Neural crest cell (in vitro differentiated cells): ENCODE data around the gene PDZRN4. TPM values are rescaled to one million over a fixed set of nuclear protein-coding genes. Genes with fewer than 3 reads are reported as not detected.

Experiments used
- DNase-seq: peaks from one replicate; pipeline ENCODE4 v3.0.0; 2021; ENCODE audit warnings: low read depth, mixed read lengths, low spot score
- H3K27ac Mint-ChIP-seq: one replicate; pipeline ENCODE4 v1.8.0; 2021; ENCODE audit warnings: mild to moderate bottlenecking, mixed read lengths; ENCODE audit not compliant: unreplicated experiment
- H3K27me3 Mint-ChIP-seq: 2 replicates; pipeline ENCODE4 v1.8.0; 2021; ENCODE audit warnings: low read depth, mild to moderate bottlenecking, mixed read lengths
- H3K36me3 Mint-ChIP-seq: 2 replicates; pipeline ENCODE4 v1.8.0; 2021; ENCODE audit warnings: low read depth, mild to moderate bottlenecking, mixed read lengths
- H3K4me1 Mint-ChIP-seq: 2 replicates; pipeline ENCODE4 v1.8.0; 2021; ENCODE audit warnings: mixed read lengths
- H3K4me3 Mint-ChIP-seq: one replicate; pipeline ENCODE4 v1.8.0; 2021; ENCODE audit warnings: mild to moderate bottlenecking, mixed read lengths
- H3K9me3 Mint-ChIP-seq: 2 replicates; pipeline ENCODE4 v1.8.0; 2021; ENCODE audit warnings: mixed read lengths
- CTCF ChIP-seq: fragments of 200-600 bp; sonication (generic); conservative IDR thresholded peaks from 2 replicates; pipeline ENCODE4 v1.5.0; 2021; ENCODE audit warnings: antibody characterized with exemption, mild to moderate bottlenecking
- total RNA-seq: library from RNA; stranded (reverse); gene quantifications from 2 replicates; pipeline ENCODE4 v1.2.1, GENCODE V29; 2021

Gene PDZRN4
- total RNA-seq, 1 donor from 2014 or later: 2.5 TPM

- H3K9me3 Mint-ChIP-seq: no peaks in the 10 kb centered on the region
- no peaks in the 10 kb centered on the region for H3K36me3 Mint-ChIP-seq
- no peak overlapping the region for H3K4me3 Mint-ChIP-seq
- no peak for DNase-seq
- H3K27ac Mint-ChIP-seq: no peak overlapping the region
- no peak for TF ChIP-seq CTCF
- peaks cover 7% of the 10 kb centered on the region for H3K4me1 Mint-ChIP-seq
- no peaks in the 10 kb centered on the region for H3K27me3 Mint-ChIP-seq
These were observed 25.5 kb downstream of the PDZRN4 start for GRCh38 chr12:41213648-41214047.

GRCh38 chr12:41217727-41218126, 29.6 kb downstream of the PDZRN4 start:
- Mint-ChIP-seq H3K36me3 (no peaks in the 10 kb centered on the region), H3K4me1 (peaks cover 15% of the 10 kb centered on the region), H3K4me3 (no peak overlapping the region), H3K27me3 (no peaks in the 10 kb centered on the region), H3K9me3 (no peaks in the 10 kb centered on the region), H3K27ac (no peak overlapping the region)
- TF ChIP-seq CTCF: no peak
- no peak for DNase-seq

- DNase-seq: no peak
- no peaks in the 10 kb centered on the region for H3K9me3 Mint-ChIP-seq
- no peak overlapping the region for H3K27ac Mint-ChIP-seq
- no peaks in the 10 kb centered on the region for H3K27me3 Mint-ChIP-seq
- H3K4me1 Mint-ChIP-seq: peaks cover 16% of the 10 kb centered on the region
- no peaks in the 10 kb centered on the region for H3K36me3 Mint-ChIP-seq
- no peak for TF ChIP-seq CTCF
- no peak overlapping the region for H3K4me3 Mint-ChIP-seq
These were observed 32.8 kb downstream of the PDZRN4 start for GRCh38 chr12:41220931-41221330.

- Mint-ChIP-seq H3K4me1 (peaks cover 20% of the 10 kb centered on the region), H3K27me3 (no peaks in the 10 kb centered on the region), H3K36me3 (no peaks in the 10 kb centered on the region), H3K4me3 (no peak overlapping the region), H3K9me3 (no peaks in the 10 kb centered on the region), H3K27ac (no peak overlapping the region)
- no peak for DNase-seq
- TF ChIP-seq CTCF: no peak
These were observed 33.4 kb downstream of the PDZRN4 start for GRCh38 chr12:41221491-41221890.

- Mint-ChIP-seq H3K27ac (no peak overlapping the region), H3K27me3 (no peaks in the 10 kb centered on the region), H3K36me3 (no peaks in the 10 kb centered on the region), H3K4me1 (peaks cover 26% of the 10 kb centered on the region), H3K4me3 (no peak overlapping the region), H3K9me3 (no peaks in the 10 kb centered on the region)
- no peak for TF ChIP-seq CTCF
- no peak for DNase-seq
These were observed 35.5 kb downstream of the PDZRN4 start for GRCh38 chr12:41223600-41223999.

- Mint-ChIP-seq H3K36me3 (no peaks in the 10 kb centered on the region), H3K4me1 (peaks cover 28% of the 10 kb centered on the region), H3K27ac (no peak overlapping the region), H3K9me3 (no peaks in the 10 kb centered on the region), H3K4me3 (no peak overlapping the region), H3K27me3 (no peaks in the 10 kb centered on the region)
- TF ChIP-seq CTCF: no peak
- DNase-seq: no peak
These were observed 35.9 kb downstream of the PDZRN4 start for GRCh38 chr12:41224066-41224465.
